Measurements from ENCODE around the gene SIL1. TPM values are rescaled to one million over a fixed set of nuclear protein-coding genes. Genes with fewer than 3 reads are reported as not detected.
"Not testable (repeated sequence)": the region's sequence is repeated elsewhere in the genome, so short reads cannot be mapped to it uniquely, and the experiment has no call there.

SIL1 gene
- total RNA-seq, 2 experiments from 2014 or later = 13.5 to 15.8 TPM

- ATAC-seq (ENCODE audit: low read depth) = no peak
- DNase-seq = no peak
- Mint-ChIP-seq H3K36me3 (peaks cover 1% of the 10 kb centered on the region), H3K4me3 (no peak overlapping the region), H3K4me1 (peaks cover 8% of the 10 kb centered on the region), H3K27me3 (no peaks in the 10 kb centered on the region), H3K27ac (no peak overlapping the region), H3K9me3 (no peaks in the 10 kb centered on the region)
- POLR2A ChIA-PET = no interaction called here
Measured at GRCh38 chr5:139064613-139065012, 133.6 kb downstream of the SIL1 start.

- Mint-ChIP-seq H3K27ac (no peak overlapping the region), H3K27me3 (no peaks in the 10 kb centered on the region), H3K36me3 (peaks cover 1% of the 10 kb centered on the region), H3K4me1 (peaks cover 6% of the 10 kb centered on the region), H3K9me3 (no peaks in the 10 kb centered on the region), H3K4me3 (no peak overlapping the region)
- DNase-seq = no peak
- POLR2A ChIA-PET = no interaction called here
- ATAC-seq (ENCODE audit: low read depth) = no peak
Measured at GRCh38 chr5:139063664-139064054, 134.5 kb downstream of the SIL1 start.

- Mint-ChIP-seq H3K36me3 (no peaks in the 10 kb centered on the region), H3K4me3 (no peak overlapping the region), H3K27ac (no peak overlapping the region), H3K9me3 (no peaks in the 10 kb centered on the region), H3K27me3 (no peaks in the 10 kb centered on the region), H3K4me1 (peaks cover 3% of the 10 kb centered on the region)
- POLR2A ChIA-PET = no interaction called here
- ATAC-seq (ENCODE audit: low read depth) (no peak), DNase-seq (no peak)
Measured at GRCh38 chr5:139062910-139063663, 135.1 kb downstream of the SIL1 start.

- Mint-ChIP-seq H3K27ac (no peak overlapping the region), H3K9me3 (no peaks in the 10 kb centered on the region), H3K36me3 (no peaks in the 10 kb centered on the region), H3K4me1 (peaks cover 1% of the 10 kb centered on the region), H3K4me3 (no peak overlapping the region), H3K27me3 (no peaks in the 10 kb centered on the region)
- POLR2A ChIA-PET = no interaction called here
- no peak for ATAC-seq (ENCODE audit: low read depth)
- no peak for DNase-seq
Measured at GRCh38 chr5:139061856-139062255, 136.3 kb downstream of the SIL1 start.

- H3K9me3 Mint-ChIP-seq = no peaks in the 10 kb centered on the region
- DNase-seq (no peak), ATAC-seq (ENCODE audit: low read depth) (no peak)
- H3K4me1 Mint-ChIP-seq = peaks cover 1% of the 10 kb centered on the region
- no peak overlapping the region for H3K27ac Mint-ChIP-seq
- H3K27me3 Mint-ChIP-seq = no peaks in the 10 kb centered on the region
- no peaks in the 10 kb centered on the region for H3K36me3 Mint-ChIP-seq
- no peak overlapping the region for H3K4me3 Mint-ChIP-seq
- POLR2A ChIA-PET = no interaction called here
Measured at GRCh38 chr5:139061274-139061673, 136.9 kb downstream of the SIL1 start.

GRCh38 chr5:139058121-139058520, 140.0 kb downstream of the SIL1 start:
- H3K9me3 Mint-ChIP-seq = no peaks in the 10 kb centered on the region
- POLR2A ChIA-PET = no interaction called here
- no peaks in the 10 kb centered on the region for H3K27me3 Mint-ChIP-seq
- H3K4me1 Mint-ChIP-seq = peaks cover 1% of the 10 kb centered on the region
- no peak for ATAC-seq (ENCODE audit: low read depth)
- no peak overlapping the region for H3K4me3 Mint-ChIP-seq
- DNase-seq = no peak
- H3K27ac Mint-ChIP-seq = no peak overlapping the region
- H3K36me3 Mint-ChIP-seq = no peaks in the 10 kb centered on the region

GRCh38 chr5:139057045-139057939, 140.9 kb downstream of the SIL1 start:
- H3K27ac Mint-ChIP-seq; H3K36me3 Mint-ChIP-seq; H3K4me1 Mint-ChIP-seq; H3K4me3 Mint-ChIP-seq; DNase-seq; POLR2A ChIA-PET; H3K27me3 Mint-ChIP-seq; ATAC-seq (ENCODE audit: low read depth); H3K9me3 Mint-ChIP-seq: not testable (repeated sequence)

- H3K4me3 Mint-ChIP-seq = no peak overlapping the region
- POLR2A ChIA-PET = no interaction called here
- H3K4me1 Mint-ChIP-seq = no peaks in the 10 kb centered on the region
- no peak overlapping the region for H3K27ac Mint-ChIP-seq
- H3K9me3 Mint-ChIP-seq = no peaks in the 10 kb centered on the region
- ATAC-seq (ENCODE audit: low read depth) = no peak
- no peak for DNase-seq
- no peaks in the 10 kb centered on the region for H3K36me3 Mint-ChIP-seq
- no peaks in the 10 kb centered on the region for H3K27me3 Mint-ChIP-seq
Measured at GRCh38 chr5:139052975-139053374, 145.2 kb downstream of the SIL1 start.

- H3K27ac Mint-ChIP-seq = no peak overlapping the region
- no peaks in the 10 kb centered on the region for H3K4me1 Mint-ChIP-seq
- no peaks in the 10 kb centered on the region for H3K27me3 Mint-ChIP-seq
- no peaks in the 10 kb centered on the region for H3K36me3 Mint-ChIP-seq
- ATAC-seq (ENCODE audit: low read depth) = no peak
- H3K4me3 Mint-ChIP-seq = no peak overlapping the region
- no peak for DNase-seq
- POLR2A ChIA-PET = no interaction called here
- H3K9me3 Mint-ChIP-seq = no peaks in the 10 kb centered on the region
Measured at GRCh38 chr5:139051392-139051791, 146.8 kb downstream of the SIL1 start.

GRCh38 chr5:139050432-139050831, 147.7 kb downstream of the SIL1 start:
- ATAC-seq (ENCODE audit: low read depth) = no peak
- Mint-ChIP-seq H3K36me3 (no peaks in the 10 kb centered on the region), H3K27me3 (no peaks in the 10 kb centered on the region), H3K9me3 (no peaks in the 10 kb centered on the region), H3K27ac (no peak overlapping the region), H3K4me1 (no peaks in the 10 kb centered on the region), H3K4me3 (no peak overlapping the region)
- POLR2A ChIA-PET = no interaction called here
- no peak for DNase-seq

- Mint-ChIP-seq H3K27ac (no peak overlapping the region), H3K36me3 (no peaks in the 10 kb centered on the region), H3K4me3 (no peak overlapping the region), H3K27me3 (no peaks in the 10 kb centered on the region), H3K4me1 (no peaks in the 10 kb centered on the region), H3K9me3 (no peaks in the 10 kb centered on the region)
- ATAC-seq (ENCODE audit: low read depth) = no peak
- no peak for DNase-seq
- POLR2A ChIA-PET = no interaction called here
Measured at GRCh38 chr5:139049780-139050179, 148.4 kb downstream of the SIL1 start.

GRCh38 chr5:139046551-139046950, 151.6 kb downstream of the SIL1 start:
- POLR2A ChIA-PET = no interaction called here
- Mint-ChIP-seq H3K36me3 (peaks cover 2% of the 10 kb centered on the region), H3K27me3 (no peaks in the 10 kb centered on the region), H3K27ac (no peak overlapping the region), H3K9me3 (no peaks in the 10 kb centered on the region), H3K4me1 (no peaks in the 10 kb centered on the region), H3K4me3 (no peak overlapping the region)
- ATAC-seq (ENCODE audit: low read depth) = no peak
- no peak for DNase-seq

GRCh38 chr5:139043157-139043905, 154.8 kb downstream of the SIL1 start:
- no peak for DNase-seq
- Mint-ChIP-seq H3K27me3 (no peaks in the 10 kb centered on the region), H3K36me3 (peaks cover 3% of the 10 kb centered on the region), H3K27ac (no peak overlapping the region), H3K9me3 (no peaks in the 10 kb centered on the region), H3K4me1 (no peaks in the 10 kb centered on the region), H3K4me3 (no peak overlapping the region)
- POLR2A ChIA-PET = no interaction called here
- ATAC-seq (ENCODE audit: low read depth) = no peak
